ENCODE results near the gene ZFYVE1.
"Not testable (repeated sequence)": the region's sequence is repeated elsewhere in the genome, so short reads cannot be mapped to it uniquely, and the experiment has no call there.

The ZFYVE1 gene

DNA sequence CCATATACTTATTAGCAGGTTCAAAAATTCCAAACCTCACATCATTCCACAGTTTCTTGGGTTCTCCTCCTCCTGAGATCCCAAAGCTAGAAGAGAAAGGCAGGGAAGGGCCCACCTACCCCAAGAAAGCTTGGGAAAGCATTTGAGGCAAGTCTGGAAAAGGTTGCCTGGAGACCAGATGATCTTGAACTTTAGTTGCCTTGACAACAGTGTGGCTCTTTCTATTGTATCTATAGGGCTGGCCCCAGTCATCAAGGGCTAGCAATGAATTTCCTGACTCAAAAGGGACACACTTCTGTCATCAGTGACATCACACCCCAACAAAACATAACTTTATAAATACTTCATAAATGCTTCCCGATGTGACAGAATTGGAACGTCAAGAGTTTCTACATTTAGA lies 40.0 kb downstream of the ZFYVE1 start:
- peaks cover 27% of the 10 kb centered on the region for H3K36me3 Mint-ChIP-seq
- no peaks in the 10 kb centered on the region for H3K27me3 Mint-ChIP-seq
- H3K4me1 Mint-ChIP-seq: no peaks in the 10 kb centered on the region
- ATAC-seq (ENCODE audit: low read depth) (no peak), DNase-seq (ENCODE audit: low spot score in 2 of 2) (no peak)
- H3K27ac Mint-ChIP-seq: no peak overlapping the region
- no peak overlapping the region for H3K4me3 Mint-ChIP-seq
- peaks cover 2% of the 10 kb centered on the region for H3K9me3 Mint-ChIP-seq

DNA sequence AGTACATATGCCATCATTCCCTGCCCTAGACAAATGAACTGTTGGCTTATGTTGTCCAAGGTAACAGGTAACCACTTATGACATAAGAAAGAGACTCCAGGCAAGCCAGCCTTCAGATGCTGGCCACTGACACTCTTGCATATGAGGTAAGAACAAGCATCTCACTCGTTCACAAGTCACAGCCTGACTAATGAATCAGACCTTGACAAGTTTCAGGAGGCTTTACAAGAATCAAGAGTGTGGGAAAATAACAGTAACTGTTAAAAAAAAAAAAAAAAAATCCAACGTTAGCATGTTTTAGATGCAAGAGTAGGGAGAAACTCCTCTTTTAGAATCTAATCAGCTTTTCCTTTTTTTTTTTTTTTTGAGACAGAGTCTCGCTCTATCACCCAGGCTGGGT lies 40.7 kb downstream of the ZFYVE1 start:
- Mint-ChIP-seq H3K9me3 (peaks cover 2% of the 10 kb centered on the region), H3K4me3 (no peak overlapping the region), H3K4me1 (no peaks in the 10 kb centered on the region), H3K27me3 (no peaks in the 10 kb centered on the region), H3K27ac (no peak overlapping the region), H3K36me3 (peaks cover 29% of the 10 kb centered on the region)
- ATAC-seq (ENCODE audit: low read depth) (no peak), DNase-seq (ENCODE audit: low spot score in 2 of 2) (no peak)

GRCh38 chr14:72982146-72982708 lies 44.7 kb downstream of the ZFYVE1 start:
- Mint-ChIP-seq H3K9me3 (peaks cover 2% of the 10 kb centered on the region), H3K27me3 (no peaks in the 10 kb centered on the region), H3K4me3 (no peak overlapping the region), H3K27ac (no peak overlapping the region), H3K36me3 (peaks cover 35% of the 10 kb centered on the region), H3K4me1 (no peaks in the 10 kb centered on the region)
- no peak for ATAC-seq (ENCODE audit: low read depth)
- no peak for DNase-seq (ENCODE audit: low spot score in 2 of 2)

GRCh38 chr14:72980863-72981262 lies 46.0 kb downstream of the ZFYVE1 start:
- no peak for ATAC-seq (ENCODE audit: low read depth)
- Mint-ChIP-seq H3K36me3 (peaks cover 37% of the 10 kb centered on the region), H3K9me3 (peaks cover 2% of the 10 kb centered on the region), H3K4me1 (no peaks in the 10 kb centered on the region), H3K27me3 (no peaks in the 10 kb centered on the region), H3K4me3 (no peak overlapping the region), H3K27ac (no peak overlapping the region)
- DNase-seq (ENCODE audit: low spot score in 2 of 2): no peak

GRCh38 chr14:72978856-72979255 lies 48.0 kb downstream of the ZFYVE1 start:
- H3K9me3 Mint-ChIP-seq: no peaks in the 10 kb centered on the region
- peaks cover 35% of the 10 kb centered on the region for H3K36me3 Mint-ChIP-seq
- no peak overlapping the region for H3K4me3 Mint-ChIP-seq
- H3K4me1 Mint-ChIP-seq: no peaks in the 10 kb centered on the region
- H3K27ac Mint-ChIP-seq: no peak overlapping the region
- ATAC-seq (ENCODE audit: low read depth) (no peak), DNase-seq (ENCODE audit: low spot score in 2 of 2) (no peak)
- H3K27me3 Mint-ChIP-seq: no peaks in the 10 kb centered on the region

DNA sequence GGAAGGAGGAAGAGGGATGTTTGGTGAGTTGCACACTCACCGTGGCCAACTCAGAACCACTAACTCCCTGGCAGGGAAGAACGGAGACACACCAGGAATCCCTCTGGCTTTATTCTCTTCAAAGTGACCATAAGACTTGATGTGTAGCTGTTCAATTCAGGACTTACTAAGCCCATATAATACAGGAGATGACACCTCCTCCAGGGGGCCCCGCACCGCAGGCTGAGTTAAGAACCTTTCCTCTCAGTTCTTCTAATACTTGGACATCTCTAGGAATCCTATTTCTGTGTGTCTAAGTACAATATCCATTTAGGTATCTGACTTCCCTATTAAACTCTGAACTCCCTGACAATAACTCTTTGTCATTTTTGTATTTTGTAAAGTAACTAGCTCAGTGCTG lies 51.1 kb downstream of the ZFYVE1 start:
- DNase-seq (ENCODE audit: low spot score in 2 of 2) (no peak), ATAC-seq (ENCODE audit: low read depth) (no peak)
- Mint-ChIP-seq H3K27ac (no peak overlapping the region), H3K4me3 (no peak overlapping the region), H3K4me1 (no peaks in the 10 kb centered on the region), H3K27me3 (no peaks in the 10 kb centered on the region), H3K36me3 (peaks cover 34% of the 10 kb centered on the region), H3K9me3 (no peaks in the 10 kb centered on the region)

- no peak overlapping the region for H3K4me3 Mint-ChIP-seq
- peaks cover 34% of the 10 kb centered on the region for H3K36me3 Mint-ChIP-seq
- DNase-seq (ENCODE audit: low spot score in 2 of 2) (no peak), ATAC-seq (ENCODE audit: low read depth) (no peak)
- no peaks in the 10 kb centered on the region for H3K4me1 Mint-ChIP-seq
- H3K27ac Mint-ChIP-seq: no peak overlapping the region
- no peaks in the 10 kb centered on the region for H3K9me3 Mint-ChIP-seq
- no peaks in the 10 kb centered on the region for H3K27me3 Mint-ChIP-seq
Measured at GRCh38 chr14:72974661-72975060, 52.2 kb downstream of the ZFYVE1 start.

GRCh38 chr14:72970824-72971434 lies 56.0 kb downstream of the ZFYVE1 start:
- no peaks in the 10 kb centered on the region for H3K9me3 Mint-ChIP-seq
- no peaks in the 10 kb centered on the region for H3K27me3 Mint-ChIP-seq
- H3K4me3 Mint-ChIP-seq: no peak overlapping the region
- H3K27ac Mint-ChIP-seq: no peak overlapping the region
- DNase-seq (ENCODE audit: low spot score in 2 of 2) (no peak), ATAC-seq (ENCODE audit: low read depth) (no peak)
- peaks cover 31% of the 10 kb centered on the region for H3K36me3 Mint-ChIP-seq
- no peaks in the 10 kb centered on the region for H3K4me1 Mint-ChIP-seq

DNA sequence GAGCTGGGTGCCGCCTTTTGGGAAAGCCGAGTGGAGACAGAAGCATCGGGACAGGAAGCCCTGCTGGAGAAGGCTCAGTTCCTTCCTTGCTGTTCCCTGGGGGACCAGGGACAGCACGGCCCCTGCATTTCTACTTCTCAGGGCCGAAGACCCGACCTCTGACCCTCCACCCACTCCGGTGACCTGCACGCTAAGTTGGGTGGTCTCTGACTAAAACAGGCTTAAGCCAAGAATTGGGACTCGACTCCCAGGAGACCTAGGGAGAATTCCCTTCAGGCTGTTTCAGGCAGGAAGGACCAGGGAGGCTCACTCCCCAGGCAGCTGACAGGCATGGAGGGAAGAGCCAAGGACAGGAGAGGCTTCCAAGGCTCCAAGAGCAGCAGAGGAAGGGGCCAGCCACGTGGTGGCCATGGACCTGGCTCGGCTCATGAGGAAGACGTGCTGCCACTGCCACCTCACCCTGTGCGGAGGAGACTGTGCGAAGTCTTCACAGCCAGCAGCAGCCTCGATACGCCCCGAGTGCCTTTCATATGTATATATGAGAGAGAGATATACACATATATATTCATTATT lies 56.8 kb downstream of the ZFYVE1 start:
- Mint-ChIP-seq H3K27ac (no peak overlapping the region), H3K9me3 (no peaks in the 10 kb centered on the region), H3K36me3 (peaks cover 30% of the 10 kb centered on the region), H3K4me3 (no peak overlapping the region), H3K27me3 (no peaks in the 10 kb centered on the region), H3K4me1 (no peaks in the 10 kb centered on the region)
- ATAC-seq (ENCODE audit: low read depth): no peak
- DNase-seq (ENCODE audit: low spot score in 2 of 2): no peak

GRCh38 chr14:72968316-72968715 lies 58.6 kb downstream of the ZFYVE1 start:
- H3K27ac Mint-ChIP-seq: no peak overlapping the region
- ATAC-seq (ENCODE audit: low read depth) (no peak), DNase-seq (ENCODE audit: low spot score in 2 of 2) (no peak)
- H3K9me3 Mint-ChIP-seq: no peaks in the 10 kb centered on the region
- H3K4me3 Mint-ChIP-seq: no peak overlapping the region
- no peaks in the 10 kb centered on the region for H3K4me1 Mint-ChIP-seq
- no peaks in the 10 kb centered on the region for H3K27me3 Mint-ChIP-seq
- peaks cover 21% of the 10 kb centered on the region for H3K36me3 Mint-ChIP-seq

DNA sequence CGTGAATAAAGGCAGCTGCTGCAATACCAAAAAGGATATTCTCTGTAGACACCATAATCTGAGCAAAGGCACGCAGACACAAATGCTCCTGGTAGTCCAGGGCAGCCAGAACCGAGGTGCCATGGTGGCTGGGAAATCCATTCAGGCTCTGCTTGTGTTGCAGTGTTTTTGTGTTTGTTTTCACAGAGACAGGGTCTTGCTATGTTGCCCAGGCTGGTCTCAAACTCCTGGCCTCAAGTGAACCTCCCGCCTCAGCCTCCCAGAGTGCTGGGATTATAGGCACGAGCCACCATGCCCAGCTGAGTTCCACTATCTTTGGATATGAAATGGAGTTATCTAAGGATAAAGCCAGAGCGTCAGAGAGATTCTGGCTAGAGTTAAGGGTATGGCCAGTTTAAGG lies 60.9 kb downstream of the ZFYVE1 start:
- Mint-ChIP-seq H3K27ac (no peak overlapping the region), H3K27me3 (no peaks in the 10 kb centered on the region), H3K9me3 (no peaks in the 10 kb centered on the region), H3K4me1 (no peaks in the 10 kb centered on the region), H3K4me3 (no peak overlapping the region), H3K36me3 (peaks cover 23% of the 10 kb centered on the region)
- DNase-seq (ENCODE audit: low spot score in 2 of 2): no peak
- ATAC-seq (ENCODE audit: low read depth): no peak

DNA sequence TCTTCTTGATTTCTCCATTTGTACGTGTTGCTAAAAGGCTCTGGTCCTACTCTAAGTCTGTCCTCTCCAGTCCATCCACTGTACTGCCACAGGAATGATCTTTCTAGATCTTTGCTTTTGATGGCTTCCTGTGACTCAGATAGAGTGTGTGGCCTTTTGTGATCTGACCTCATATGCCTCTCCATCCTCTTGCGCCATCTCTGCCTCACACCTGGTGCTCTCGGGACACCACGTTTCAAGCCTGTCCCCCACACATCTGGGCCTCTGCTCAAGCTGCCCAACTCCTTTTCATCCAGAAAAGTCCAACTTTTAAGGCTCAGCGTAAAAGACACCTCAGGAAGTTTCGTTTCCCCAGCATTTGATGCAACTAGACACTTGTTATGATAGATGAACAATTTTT lies 61.7 kb downstream of the ZFYVE1 start:
- Mint-ChIP-seq H3K27me3 (no peaks in the 10 kb centered on the region), H3K27ac (no peak overlapping the region), H3K4me1 (no peaks in the 10 kb centered on the region), H3K36me3 (peaks cover 28% of the 10 kb centered on the region), H3K4me3 (no peak overlapping the region), H3K9me3 (no peaks in the 10 kb centered on the region)
- ATAC-seq (ENCODE audit: low read depth): no peak
- no peak for DNase-seq (ENCODE audit: low spot score in 2 of 2)

DNA sequence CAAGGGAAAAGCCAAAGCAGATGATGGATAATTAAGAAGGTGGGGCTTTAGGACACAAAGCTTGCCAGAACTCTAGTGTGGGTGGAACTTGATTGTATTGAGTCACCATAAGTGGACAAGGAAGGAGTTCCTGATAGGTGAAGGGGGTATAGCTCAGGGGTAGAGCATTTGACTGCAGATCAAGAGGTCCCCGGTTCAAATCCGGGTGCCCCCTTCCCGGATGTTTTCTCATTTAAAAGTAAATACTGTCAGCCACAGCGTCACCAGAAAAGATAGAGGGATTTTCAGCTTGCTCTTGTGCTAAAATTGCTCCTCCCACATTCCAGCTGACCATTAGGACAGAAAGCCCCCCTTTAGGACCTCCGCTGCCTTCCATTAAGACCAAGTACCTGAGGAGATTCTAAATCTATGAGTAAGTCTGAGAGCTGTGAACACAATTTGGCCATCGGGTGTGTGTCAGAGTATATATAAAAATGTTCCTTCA lies 64.0 kb downstream of the ZFYVE1 start:
- no peaks in the 10 kb centered on the region for H3K9me3 Mint-ChIP-seq
- no peak overlapping the region for H3K4me3 Mint-ChIP-seq
- H3K36me3 Mint-ChIP-seq: peaks cover 25% of the 10 kb centered on the region
- H3K27ac Mint-ChIP-seq: no peak overlapping the region
- H3K27me3 Mint-ChIP-seq: no peaks in the 10 kb centered on the region
- H3K4me1 Mint-ChIP-seq: no peaks in the 10 kb centered on the region
- ATAC-seq (ENCODE audit: low read depth) (no peak), DNase-seq (ENCODE audit: low spot score in 2 of 2) (no peak)

GRCh38 chr14:72962336-72962754 lies 64.6 kb downstream of the ZFYVE1 start:
- H3K4me1 Mint-ChIP-seq; H3K4me3 Mint-ChIP-seq; ATAC-seq (ENCODE audit: low read depth); H3K9me3 Mint-ChIP-seq; H3K27ac Mint-ChIP-seq; H3K27me3 Mint-ChIP-seq; DNase-seq (ENCODE audit: low spot score in 2 of 2): not testable (repeated sequence)
- H3K36me3 Mint-ChIP-seq: peaks cover 29% of the 10 kb centered on the region
